Urinary bladder (tissue), 4 donors: ENCODE results near the gene RRAS2. TPM values are rescaled to one million over a fixed set of nuclear protein-coding genes. Genes with fewer than 3 reads are reported as not detected.
"Not testable (repeated sequence)": the region's sequence is repeated elsewhere in the genome, so short reads cannot be mapped to it uniquely, and the experiment has no call there.

Source experiments
- DNase-seq: peaks from one replicate; pipeline ENCODE4 v3.0.0-alpha.2; 2015; ENCODE audit errors: extremely low spot score
- H3K27ac ChIP-seq: one replicate; pipeline ENCODE4 v1.5.1; 2013; ENCODE audit warnings: low read depth, mild to moderate bottlenecking, moderate library complexity
- H3K36me3 ChIP-seq: one replicate; pipeline ENCODE4 v1.6.1; 2013; ENCODE audit warnings: mild to moderate bottlenecking, moderate library complexity; ENCODE audit not compliant: insufficient read depth
- H3K4me1 ChIP-seq: one replicate; pipeline ENCODE4 v1.6.1; 2013; ENCODE audit warnings: mild to moderate bottlenecking, moderate library complexity; ENCODE audit not compliant: insufficient read depth
- H3K4me3 ChIP-seq: one replicate; pipeline ENCODE4 v1.5.1; 2013; ENCODE audit warnings: low read depth, low read length
- WGBS: extraction: QIAGEN DNeasy Blood & Tissue Kit; methylation state at CpG from one replicate; pipeline ENCODE4 v1.1.7; 2013; 5-methylcytosine and 5-hydroxymethylcytosine counted together
- polyA plus RNA-seq: library from polyadenylated mRNA; stranded (reverse); fragments of 200-250 nt; gene quantifications from one replicate; pipeline ENCODE4 v1.2.3, GENCODE V29; 2013
- total RNA-seq: library from RNA; depleted of rRNA; stranded (reverse); fragments of >200 nt; gene quantifications from one replicate; pipeline ENCODE4 v1.2.3, GENCODE V29; 2014
- donor health status: healthy with polysubstance abuse.
- donor health status: healthy.

RRAS2 gene
- total and polyA plus RNA-seq, 2 donors: 23.4 to 46.7 TPM

- Histone ChIP-seq H3K27ac (no peak overlapping the region), H3K4me1 (no peaks in the 10 kb centered on the region), H3K36me3 (no peaks in the 10 kb centered on the region), H3K4me3 (no peak overlapping the region)
- DNase-seq: no peak
Observed at GRCh38 chr11:14361951-14362350, 3.0 kb upstream of the RRAS2 start.

GRCh38 chr11:14360976-14361375 is 2.0 kb upstream of the RRAS2 start:
- no peak overlapping the region for H3K4me3 ChIP-seq
- no peak overlapping the region for H3K27ac ChIP-seq
- no peaks in the 10 kb centered on the region for H3K36me3 ChIP-seq
- DNase-seq: no peak
- WGBS: 96% methylated on average over 17 of the region's 17 CpGs
- no peaks in the 10 kb centered on the region for H3K4me1 ChIP-seq

GRCh38 chr11:14359501-14360031 is 583 bp upstream of the RRAS2 start:
- Histone ChIP-seq H3K27ac (no peak overlapping the region), H3K4me3 (peak overlapping the region; percentile 96), H3K4me1 (no peaks in the 10 kb centered on the region), H3K36me3 (no peaks in the 10 kb centered on the region)
- WGBS: 69% methylated on average over 5 of the region's 5 CpGs
- no peak for DNase-seq

GRCh38 chr11:14357881-14358728 is 878 bp downstream of the RRAS2 start:
- DNase-seq: no peak

GRCh38 chr11:14356342-14356741 is 2.6 kb downstream of the RRAS2 start:
- Histone ChIP-seq H3K27ac (no peak overlapping the region), H3K4me3 (no peak overlapping the region), H3K4me1 (no peaks in the 10 kb centered on the region), H3K36me3 (no peaks in the 10 kb centered on the region)
- 97% methylated on average over 2 of the region's 2 CpGs for WGBS
- no peak for DNase-seq

More at GRCh38 chr11:14357881-14358728, 878 bp downstream of the RRAS2 start:
- peak overlapping the region; percentile 80 for H3K27ac ChIP-seq
- no peaks in the 10 kb centered on the region for H3K36me3 ChIP-seq
- H3K4me1 ChIP-seq: no peaks in the 10 kb centered on the region
- WGBS: under 1% methylated on average over 73 of the region's 73 CpGs
- peak overlapping the region; percentile 96 for H3K4me3 ChIP-seq

- H3K4me1 ChIP-seq, H3K27ac ChIP-seq, DNase-seq, H3K4me3 ChIP-seq, H3K36me3 ChIP-seq: not testable (repeated sequence)
- 97% methylated on average over 7 of the region's 7 CpGs for WGBS
Observed at GRCh38 chr11:14354604-14355003, 4.4 kb downstream of the RRAS2 start.

GRCh38 chr11:14350716-14351238 is 8.2 kb downstream of the RRAS2 start:
- 98% methylated on average over 3 of the region's 3 CpGs for WGBS
- no peaks in the 10 kb centered on the region for H3K4me1 ChIP-seq
- no peak for DNase-seq
- no peak overlapping the region for H3K27ac ChIP-seq
- H3K36me3 ChIP-seq: no peaks in the 10 kb centered on the region
- H3K4me3 ChIP-seq: no peak overlapping the region

GRCh38 chr11:14350215-14350614 is 8.8 kb downstream of the RRAS2 start:
- 93% methylated on average over 2 of the region's 2 CpGs for WGBS

GRCh38 chr11:14347991-14348390 is 11.0 kb downstream of the RRAS2 start:
- 75% methylated on average over 1 of the region's 1 CpG for WGBS
- Histone ChIP-seq H3K27ac (no peak overlapping the region), H3K4me3 (no peak overlapping the region), H3K4me1 (no peaks in the 10 kb centered on the region), H3K36me3 (no peaks in the 10 kb centered on the region)
- no peak for DNase-seq

More at GRCh38 chr11:14350215-14350614, 8.8 kb downstream of the RRAS2 start:
- H3K4me3 ChIP-seq: no peak overlapping the region
- no peaks in the 10 kb centered on the region for H3K36me3 ChIP-seq
- no peak for DNase-seq
- H3K4me1 ChIP-seq: no peaks in the 10 kb centered on the region
- no peak overlapping the region for H3K27ac ChIP-seq

- DNase-seq: no peak
- Histone ChIP-seq H3K4me1 (no peaks in the 10 kb centered on the region), H3K36me3 (no peaks in the 10 kb centered on the region), H3K4me3 (no peak overlapping the region), H3K27ac (no peak overlapping the region)
- WGBS: 98% methylated on average over 7 of the region's 7 CpGs
Observed at GRCh38 chr11:14347494-14347893, 11.5 kb downstream of the RRAS2 start.

- 96% methylated on average over 2 of the region's 2 CpGs for WGBS
- DNase-seq: no peak
- H3K36me3 ChIP-seq: no peaks in the 10 kb centered on the region
- H3K27ac ChIP-seq: no peak overlapping the region
- H3K4me1 ChIP-seq: no peaks in the 10 kb centered on the region
- H3K4me3 ChIP-seq: no peak overlapping the region
Observed at GRCh38 chr11:14346303-14346955, 12.6 kb downstream of the RRAS2 start.

GRCh38 chr11:14345668-14346067 is 13.3 kb downstream of the RRAS2 start:
- Histone ChIP-seq H3K36me3 (no peaks in the 10 kb centered on the region), H3K27ac (no peak overlapping the region), H3K4me1 (no peaks in the 10 kb centered on the region), H3K4me3 (no peak overlapping the region)
- no peak for DNase-seq
- 63% methylated on average over 1 of the region's 1 CpG for WGBS

- H3K27ac ChIP-seq, H3K4me3 ChIP-seq, DNase-seq, H3K36me3 ChIP-seq, H3K4me1 ChIP-seq: not testable (repeated sequence)
- 96% methylated on average over 5 of the region's 5 CpGs for WGBS
Observed at GRCh38 chr11:14345016-14345415, 14.0 kb downstream of the RRAS2 start.

GRCh38 chr11:14342906-14343305 is 16.1 kb downstream of the RRAS2 start:
- H3K4me1 ChIP-seq: no peaks in the 10 kb centered on the region
- DNase-seq: no peak
- 91% methylated on average over 1 of the region's 1 CpG for WGBS

More at GRCh38 chr11:14342906-14343305, 16.1 kb downstream of the RRAS2 start:
- H3K27ac ChIP-seq: no peak overlapping the region
- H3K36me3 ChIP-seq: no peaks in the 10 kb centered on the region
- no peak overlapping the region for H3K4me3 ChIP-seq
